ENCODE results near the gene E4F1.

Gene E4F1

GRCh38 chr16:2282866-2283555, 59.6 kb downstream of the E4F1 start:
- no peak overlapping the region for H3K4me3 ChIP-seq (ENCODE audit: low read depth, low read length)
- DNase-seq (ENCODE audit: low read depth) = no peak
- TF ChIP-seq, protein P1, sequence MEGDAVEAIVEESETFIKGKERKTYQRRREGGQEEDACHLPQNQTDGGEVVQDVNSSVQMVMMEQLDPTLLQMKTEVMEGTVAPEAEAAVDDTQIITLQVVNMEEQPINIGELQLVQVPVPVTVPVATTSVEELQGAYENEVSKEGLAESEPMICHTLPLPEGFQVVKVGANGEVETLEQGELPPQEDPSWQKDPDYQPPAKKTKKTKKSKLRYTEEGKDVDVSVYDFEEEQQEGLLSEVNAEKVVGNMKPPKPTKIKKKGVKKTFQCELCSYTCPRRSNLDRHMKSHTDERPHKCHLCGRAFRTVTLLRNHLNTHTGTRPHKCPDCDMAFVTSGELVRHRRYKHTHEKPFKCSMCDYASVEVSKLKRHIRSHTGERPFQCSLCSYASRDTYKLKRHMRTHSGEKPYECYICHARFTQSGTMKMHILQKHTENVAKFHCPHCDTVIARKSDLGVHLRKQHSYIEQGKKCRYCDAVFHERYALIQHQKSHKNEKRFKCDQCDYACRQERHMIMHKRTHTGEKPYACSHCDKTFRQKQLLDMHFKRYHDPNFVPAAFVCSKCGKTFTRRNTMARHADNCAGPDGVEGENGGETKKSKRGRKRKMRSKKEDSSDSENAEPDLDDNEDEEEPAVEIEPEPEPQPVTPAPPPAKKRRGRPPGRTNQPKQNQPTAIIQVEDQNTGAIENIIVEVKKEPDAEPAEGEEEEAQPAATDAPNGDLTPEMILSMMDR (IDR thresholded peaks at IDR 0.05; ENCODE audit: insufficient read depth, low read depth, low read length, missing control alignments) = no peak

DNA sequence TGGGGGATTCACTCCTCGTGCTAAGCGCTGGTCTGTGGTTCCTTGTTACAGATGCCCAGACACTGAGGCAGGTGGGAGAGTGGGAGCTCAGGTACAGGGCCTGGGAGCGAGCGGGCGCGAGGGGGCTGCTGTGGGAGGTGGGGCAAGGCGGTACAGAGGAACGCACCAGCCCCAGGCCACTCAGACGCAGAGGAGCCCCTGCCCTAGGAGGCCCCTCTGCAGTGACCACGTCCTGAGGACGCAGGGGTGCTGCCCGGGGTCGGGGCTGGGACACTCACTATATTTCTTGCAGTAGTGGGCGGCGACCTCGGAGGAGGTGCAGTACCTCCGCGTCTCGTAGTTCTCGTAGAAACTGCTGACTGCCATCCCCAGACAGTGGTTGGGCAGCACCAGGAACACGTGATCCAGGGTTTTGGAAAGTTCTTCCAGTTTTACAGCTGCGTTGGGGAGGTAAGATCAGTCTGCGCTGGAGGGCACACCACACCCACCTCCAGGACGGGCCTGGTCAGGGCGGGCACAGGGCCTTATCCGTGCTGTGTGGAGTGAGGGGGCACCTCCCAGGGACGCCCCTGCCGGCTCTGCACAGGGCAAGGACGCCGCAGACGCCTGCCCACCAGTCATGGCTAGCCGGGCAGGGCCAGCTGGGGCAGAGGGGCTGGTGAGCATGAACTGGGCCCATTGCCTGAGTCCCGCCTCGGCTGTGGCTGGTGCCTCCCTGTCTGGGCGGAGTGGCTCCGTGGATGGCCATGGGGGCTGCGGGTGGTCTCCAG, 60.8 kb downstream of the E4F1 start:
- TF ChIP-seq, protein P1 (IDR thresholded peaks at IDR 0.05; ENCODE audit: insufficient read depth, low read depth, low read length, missing control alignments) = no peak
- H3K4me3 ChIP-seq (ENCODE audit: low read depth, low read length) = no peak overlapping the region
- DNase-seq (ENCODE audit: low read depth) = no peak

DNA sequence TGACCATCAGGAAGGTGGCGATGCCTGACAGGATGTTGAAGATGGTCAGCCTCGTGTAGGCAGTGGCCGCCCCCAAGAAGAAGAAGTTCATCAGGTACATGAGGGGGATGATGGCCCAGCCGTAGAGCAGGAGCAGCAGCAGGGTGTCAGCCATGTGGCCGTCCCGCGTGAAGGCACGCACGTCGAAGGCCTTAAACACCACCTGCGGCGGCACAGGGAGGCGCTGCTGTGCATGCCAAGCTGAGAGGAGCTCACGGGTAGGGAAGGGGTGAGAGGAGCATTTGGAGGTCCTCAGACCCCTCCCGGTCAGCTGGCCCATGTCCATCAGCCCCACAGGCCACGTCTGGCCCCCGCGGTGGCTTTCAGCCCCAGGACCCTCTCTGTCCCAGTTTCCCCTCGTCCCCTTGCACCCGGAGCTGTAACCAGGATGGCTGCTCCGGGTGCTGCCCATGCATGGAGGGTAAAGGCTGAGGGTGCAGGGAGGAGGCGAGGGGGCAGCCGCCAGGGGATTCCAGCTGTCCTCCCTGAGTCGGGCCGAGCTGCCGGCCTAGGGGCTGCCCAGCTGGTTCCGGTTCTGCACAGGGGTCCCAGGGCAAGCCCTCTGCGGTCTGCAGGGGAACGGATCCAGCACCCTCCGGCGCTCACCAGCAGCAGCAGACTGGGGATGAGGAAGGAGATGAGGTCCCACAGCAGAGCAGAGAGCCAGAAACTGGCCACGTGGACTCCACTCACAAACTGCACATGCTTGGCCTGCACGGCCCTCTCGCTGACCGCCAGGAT, 61.6 kb downstream of the E4F1 start:
- DNase-seq (ENCODE audit: low read depth) = no peak
- H3K4me3 ChIP-seq (ENCODE audit: low read depth, low read length) = no peak overlapping the region

More for the DNA sequence above, 61.6 kb downstream of the E4F1 start:
- TF ChIP-seq, protein P1 (IDR thresholded peaks at IDR 0.05; ENCODE audit: insufficient read depth, low read depth, low read length, missing control alignments) = no peak
